ENCODE data around the gene GJB3. TPM values are rescaled to one million over a fixed set of nuclear protein-coding genes. Genes with fewer than 3 reads are reported as not detected.

The GJB3 gene
- total and polyA plus RNA-seq, 10 of the 15 experiments (the other 5 are each of a cell fraction or from before 2014, with no cell fraction given) = not detected

GRCh38 chr1:34784751-34785221, 3.8 kb downstream of the GJB3 start:
- BruUV-seq (replicated peaks) = no TSS peak
- ChIA-PET POLR2A (no interaction called here), CTCF (interaction anchor here (1.0 to 2.8 kb wide), 2 partner anchors 69 to 437 kb away, joined by 3 to 27 read pairs; no protein-coding TSS in a partner anchor), SMC1A (ENCODE audit: uncharacterized antibody, unreplicated experiment) (interaction anchor here (1.0 kb wide), 1 partner anchor 68 kb away, joined by 3 read pairs; no protein-coding TSS in a partner anchor), RAD21 (ENCODE audit: unreplicated experiment) (interaction anchor here (1.1 to 1.2 kb wide), 2 partner anchors 11 to 68 kb away, joined by 3 to 5 read pairs; no protein-coding TSS in a partner anchor)
- no peak for TF ChIP-seq RAD21 (IDR thresholded peaks at IDR 0.05; ENCODE audit: insufficient read depth, low read depth, low read length)
- TF ChIP-seq ATF7 (IDR thresholded peaks at IDR 0.05; ENCODE audit: low read depth) = no peak
- no peak for TF ChIP-seq TCF7 (IDR thresholded peaks at IDR 0.05; ENCODE audit: borderline replicate concordance)
- TF ChIP-seq TAF1 (IDR thresholded peaks at IDR 0.05; ENCODE audit: borderline replicate concordance, low read depth, low read length) = no peak
- TF ChIP-seq SMAD5 (IDR thresholded peaks at IDR 0.05; ENCODE audit: low read depth) = no peak
- no peak for TF ChIP-seq SMAD1 (IDR thresholded peaks at IDR 0.05; ENCODE audit: low read depth, partially characterized antibody)
- no peak for TF ChIP-seq FOS (IDR thresholded peaks at IDR 0.05; ENCODE audit: borderline replicate concordance, extremely low read depth, insufficient read length)
- no peak for TF ChIP-seq HCFC1 (IDR thresholded peaks at IDR 0.05; ENCODE audit: low read length)
- TF ChIP-seq NRF1 (conservative IDR thresholded peaks at IDR 0.05; ENCODE audit: low read depth, low read length) = no peak
- TF ChIP-seq, protein P1, sequence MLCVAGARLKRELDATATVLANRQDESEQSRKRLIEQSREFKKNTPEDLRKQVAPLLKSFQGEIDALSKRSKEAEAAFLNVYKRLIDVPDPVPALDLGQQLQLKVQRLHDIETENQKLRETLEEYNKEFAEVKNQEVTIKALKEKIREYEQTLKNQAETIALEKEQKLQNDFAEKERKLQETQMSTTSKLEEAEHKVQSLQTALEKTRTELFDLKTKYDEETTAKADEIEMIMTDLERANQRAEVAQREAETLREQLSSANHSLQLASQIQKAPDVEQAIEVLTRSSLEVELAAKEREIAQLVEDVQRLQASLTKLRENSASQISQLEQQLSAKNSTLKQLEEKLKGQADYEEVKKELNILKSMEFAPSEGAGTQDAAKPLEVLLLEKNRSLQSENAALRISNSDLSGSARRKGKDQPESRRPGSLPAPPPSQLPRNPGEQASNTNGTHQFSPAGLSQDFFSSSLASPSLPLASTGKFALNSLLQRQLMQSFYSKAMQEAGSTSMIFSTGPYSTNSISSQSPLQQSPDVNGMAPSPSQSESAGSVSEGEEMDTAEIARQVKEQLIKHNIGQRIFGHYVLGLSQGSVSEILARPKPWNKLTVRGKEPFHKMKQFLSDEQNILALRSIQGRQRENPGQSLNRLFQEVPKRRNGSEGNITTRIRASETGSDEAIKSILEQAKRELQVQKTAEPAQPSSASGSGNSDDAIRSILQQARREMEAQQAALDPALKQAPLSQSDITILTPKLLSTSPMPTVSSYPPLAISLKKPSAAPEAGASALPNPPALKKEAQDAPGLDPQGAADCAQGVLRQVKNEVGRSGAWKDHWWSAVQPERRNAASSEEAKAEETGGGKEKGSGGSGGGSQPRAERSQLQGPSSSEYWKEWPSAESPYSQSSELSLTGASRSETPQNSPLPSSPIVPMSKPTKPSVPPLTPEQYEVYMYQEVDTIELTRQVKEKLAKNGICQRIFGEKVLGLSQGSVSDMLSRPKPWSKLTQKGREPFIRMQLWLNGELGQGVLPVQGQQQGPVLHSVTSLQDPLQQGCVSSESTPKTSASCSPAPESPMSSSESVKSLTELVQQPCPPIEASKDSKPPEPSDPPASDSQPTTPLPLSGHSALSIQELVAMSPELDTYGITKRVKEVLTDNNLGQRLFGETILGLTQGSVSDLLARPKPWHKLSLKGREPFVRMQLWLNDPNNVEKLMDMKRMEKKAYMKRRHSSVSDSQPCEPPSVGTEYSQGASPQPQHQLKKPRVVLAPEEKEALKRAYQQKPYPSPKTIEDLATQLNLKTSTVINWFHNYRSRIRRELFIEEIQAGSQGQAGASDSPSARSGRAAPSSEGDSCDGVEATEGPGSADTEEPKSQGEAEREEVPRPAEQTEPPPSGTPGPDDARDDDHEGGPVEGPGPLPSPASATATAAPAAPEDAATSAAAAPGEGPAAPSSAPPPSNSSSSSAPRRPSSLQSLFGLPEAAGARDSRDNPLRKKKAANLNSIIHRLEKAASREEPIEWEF (IDR thresholded peaks at IDR 0.05; ENCODE audit: insufficient replicate concordance, low read depth, low read length) = no peak
- DNase-seq (ENCODE audit: low read depth, low spot score) (no peak), FAIRE-seq (no peak), ATAC-seq (no peak)
- peaks cover 2 to 6% of the 10 kb centered on the region in 2 experiments; a peak in 2 of 4 replicates for H3K27me3 ChIP-seq (replicated peaks in 1 of 2; ENCODE audit: control insufficient read depth in 2 of 2, insufficient read depth in 2 of 2, low read length in 1 of 2)
- no peak overlapping the region for H3K4me2 ChIP-seq (ENCODE audit: control insufficient read depth, insufficient read depth)
- no peaks in the 10 kb centered on the region for H3K9me3 ChIP-seq (replicated peaks; ENCODE audit: control insufficient read depth, insufficient read depth, low read length)
- H4K20me1 ChIP-seq (ENCODE audit: control insufficient read depth, insufficient read depth) = no peaks in the 10 kb centered on the region
- H3K36me3 ChIP-seq (ENCODE audit: control insufficient read depth in 2 of 2, insufficient read depth in 2 of 2, low read length in 1 of 2) = no peaks in the 10 kb centered on the region
- no peak overlapping the region for H3K9ac ChIP-seq (ENCODE audit: control insufficient read depth, insufficient read depth, low read length)
- no peak overlapping the region for H2AFZ ChIP-seq (ENCODE audit: control insufficient read depth, low read depth, low read length)
- 47% methylated on average over 28 of the region's 28 CpGs for WGBS (ENCODE audit: insufficient coverage, insufficient replicate concordance, low lambda C conversion rate, missing lambda C conversion rate)
- intact Hi-C loops (cut with micrococcal nuclease; ENCODE audit: unreplicated experiment) (no loop called here), in situ Hi-C loops (cut with MboI) (loop anchor here (5.0 kb wide), 1 partner anchor 68 kb away; no protein-coding TSS in a partner anchor)
- H3K4me3 ChIP-seq = no peak overlapping the region
- H3K4me1 ChIP-seq (ENCODE audit: control insufficient read depth, insufficient read depth, low read length) = no peaks in the 10 kb centered on the region
- H3K79me2 ChIP-seq (ENCODE audit: control insufficient read depth, insufficient read depth, low read length) = no peaks in the 10 kb centered on the region
- no peak overlapping the region for H3K27ac ChIP-seq (ENCODE audit: control insufficient read depth, insufficient read depth)
